ENCODE data around the gene DDX50. TPM values are rescaled to one million over a fixed set of nuclear protein-coding genes. Genes with fewer than 3 reads are reported as not detected.
"Not testable (repeated sequence)": the region's sequence is repeated elsewhere in the genome, so short reads cannot be mapped to it uniquely, and the experiment has no call there.

DDX50 gene
- total RNA-seq, 2 experiments from 2014 or later = 44.6 to 48.6 TPM

DNA sequence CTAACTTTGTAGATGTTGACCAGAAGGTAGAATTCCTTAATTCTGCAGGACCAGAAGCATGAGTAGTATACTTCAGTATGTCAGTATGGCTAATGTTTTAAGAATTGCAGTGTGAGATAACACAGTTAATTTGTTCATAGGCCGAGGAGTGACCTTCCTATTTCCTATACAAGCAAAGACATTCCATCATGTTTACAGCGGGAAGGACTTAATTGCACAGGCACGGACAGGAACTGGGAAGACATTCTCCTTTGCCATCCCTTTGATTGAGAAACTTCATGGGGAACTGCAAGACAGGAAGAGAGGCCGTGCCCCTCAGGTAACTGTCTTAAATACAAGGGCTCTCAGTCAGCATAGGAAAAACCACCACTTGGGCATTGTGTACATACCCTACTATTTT lies 62.0 kb downstream of the DDX50 start:
- Mint-ChIP-seq H3K36me3 (ENCODE audit: low read depth) (peaks cover 73% of the 10 kb centered on the region), H3K27me3 (no peaks in the 10 kb centered on the region), H3K9me3 (no peaks in the 10 kb centered on the region), H3K27ac (no peak overlapping the region), H3K4me1 (peaks cover 38% of the 10 kb centered on the region), H3K4me3 (no peak overlapping the region)
- CTCF ChIA-PET = no interaction called here
- DNase-seq = no peak
- POLR2A ChIA-PET = no interaction called here

DNA sequence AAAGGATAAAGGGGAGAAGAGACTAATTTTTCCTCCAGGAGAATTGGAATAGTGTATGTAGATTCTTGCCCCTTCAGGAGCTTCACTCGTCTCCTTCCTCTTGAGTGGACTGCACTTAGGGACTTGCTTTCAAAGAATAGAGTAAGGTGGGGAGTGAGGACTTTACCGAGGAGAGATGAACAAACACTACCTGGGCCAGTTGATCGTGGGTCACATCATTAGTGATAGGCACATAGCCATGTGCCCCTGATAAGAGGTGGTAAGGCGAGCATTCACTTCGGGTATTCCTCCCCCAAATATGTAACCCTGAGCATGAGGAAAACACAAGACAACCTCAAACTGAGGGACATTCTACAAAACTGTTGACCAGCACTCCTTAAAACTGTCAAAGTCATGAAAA lies 72.9 kb downstream of the DDX50 start:
- Mint-ChIP-seq H3K4me3 (no peak overlapping the region), H3K9me3 (no peaks in the 10 kb centered on the region), H3K27ac (no peak overlapping the region), H3K27me3 (no peaks in the 10 kb centered on the region), H3K4me1 (peaks cover 23% of the 10 kb centered on the region), H3K36me3 (ENCODE audit: low read depth) (peaks cover 65% of the 10 kb centered on the region)
- ChIA-PET CTCF (interaction anchor here (1.0 kb wide), 1 partner anchor 32 kb away, joined by 3 read pairs; no protein-coding TSS in a partner anchor), POLR2A (no interaction called here)
- no peak for DNase-seq

- H3K9me3 Mint-ChIP-seq, H3K27me3 Mint-ChIP-seq, DNase-seq, H3K4me3 Mint-ChIP-seq, POLR2A ChIA-PET: not testable (repeated sequence)
- Mint-ChIP-seq H3K36me3 (ENCODE audit: low read depth) (peaks cover 68% of the 10 kb centered on the region), H3K4me1 (peaks cover 13% of the 10 kb centered on the region), H3K27ac (peak overlapping the region; percentile 46)
- CTCF ChIA-PET = interaction anchor here (1.1 kb wide), 1 partner anchor 89 kb away, joined by 3 read pairs; no protein-coding TSS in a partner anchor
Observed at GRCh38 chr10:68975936-68976473, 74.9 kb downstream of the DDX50 start.

- CTCF ChIA-PET, POLR2A ChIA-PET, H3K27ac Mint-ChIP-seq: not testable (repeated sequence)
Observed at GRCh38 chr10:68979738-68980137, 78.6 kb downstream of the DDX50 start.

DNA sequence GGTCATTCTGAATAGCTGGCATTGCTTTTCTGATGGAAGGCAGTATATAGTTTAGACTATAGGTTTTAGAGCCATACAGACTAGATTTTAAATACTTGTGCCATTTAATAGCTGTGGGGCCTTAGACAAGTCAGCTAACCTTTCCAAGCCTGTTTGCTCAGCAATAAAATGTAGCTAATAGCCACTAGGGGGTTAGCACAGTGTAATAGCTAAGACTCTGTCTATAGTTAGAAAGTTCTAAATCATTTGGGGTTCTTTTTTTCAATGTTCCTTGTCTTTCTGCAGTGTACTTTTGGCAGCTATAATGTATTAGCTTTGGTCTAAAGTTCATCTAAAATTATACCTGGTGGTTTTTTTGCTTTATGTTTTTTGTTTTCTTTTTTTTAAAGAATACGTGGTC lies 80.0 kb downstream of the DDX50 start:
- POLR2A ChIA-PET = interaction anchor here (0.6 kb wide), 1 partner anchor 358 kb away, joined by 3 read pairs; no protein-coding TSS in a partner anchor
- no peak for DNase-seq
- H3K4me1 Mint-ChIP-seq = peaks cover 10% of the 10 kb centered on the region
- no peak overlapping the region for H3K4me3 Mint-ChIP-seq
- H3K36me3 Mint-ChIP-seq (ENCODE audit: low read depth) = peaks cover 59% of the 10 kb centered on the region
- no peaks in the 10 kb centered on the region for H3K9me3 Mint-ChIP-seq
- CTCF ChIA-PET = interaction anchor here (0.7 to 1.9 kb wide), 4 partner anchors 12 to 175 kb away, joined by 3 to 12 read pairs (median 4); partner anchors contain the start of gene DDX21
- H3K27ac Mint-ChIP-seq = no peak overlapping the region
- H3K27me3 Mint-ChIP-seq = no peaks in the 10 kb centered on the region

More at GRCh38 chr10:68979738-68980137, 78.6 kb downstream of the DDX50 start:
- not testable (repeated sequence) for H3K4me3 Mint-ChIP-seq, H3K27me3 Mint-ChIP-seq, DNase-seq, H3K9me3 Mint-ChIP-seq
- Mint-ChIP-seq H3K4me1 (peaks cover 10% of the 10 kb centered on the region), H3K36me3 (ENCODE audit: low read depth) (peaks cover 62% of the 10 kb centered on the region)

- CTCF ChIA-PET = interaction anchor here (0.5 to 1.9 kb wide), 2 partner anchors 13 to 542 kb away, joined by 3 to 12 read pairs; no protein-coding TSS in a partner anchor
- POLR2A ChIA-PET = no interaction called here
- Mint-ChIP-seq H3K27me3 (no peaks in the 10 kb centered on the region), H3K4me1 (peaks cover 14% of the 10 kb centered on the region), H3K27ac (no peak overlapping the region), H3K36me3 (ENCODE audit: low read depth) (peaks cover 52% of the 10 kb centered on the region), H3K9me3 (no peaks in the 10 kb centered on the region), H3K4me3 (no peak overlapping the region)
- no peak for DNase-seq
Observed at GRCh38 chr10:68982389-68982788, 81.3 kb downstream of the DDX50 start.

- ChIA-PET CTCF (interaction anchor here (1.0 to 1.7 kb wide), 10 partner anchors 14 to 233 kb away, joined by 3 to 5 read pairs (median 4); partner anchors contain the start of gene HKDC1), POLR2A (interaction anchor here (0.6 kb wide), 1 partner anchor 18 kb away, joined by 3 read pairs; no protein-coding TSS in a partner anchor)
- no peak for DNase-seq
- H3K4me3 Mint-ChIP-seq = peak overlapping the region; percentile 96
- peaks cover 31% of the 10 kb centered on the region for H3K36me3 Mint-ChIP-seq (ENCODE audit: low read depth)
- H3K27ac Mint-ChIP-seq = no peak overlapping the region
- no peaks in the 10 kb centered on the region for H3K27me3 Mint-ChIP-seq
- H3K9me3 Mint-ChIP-seq = no peaks in the 10 kb centered on the region
- H3K4me1 Mint-ChIP-seq = peaks cover 42% of the 10 kb centered on the region
Observed at GRCh38 chr10:68987611-68988010, 86.5 kb downstream of the DDX50 start.

DNA sequence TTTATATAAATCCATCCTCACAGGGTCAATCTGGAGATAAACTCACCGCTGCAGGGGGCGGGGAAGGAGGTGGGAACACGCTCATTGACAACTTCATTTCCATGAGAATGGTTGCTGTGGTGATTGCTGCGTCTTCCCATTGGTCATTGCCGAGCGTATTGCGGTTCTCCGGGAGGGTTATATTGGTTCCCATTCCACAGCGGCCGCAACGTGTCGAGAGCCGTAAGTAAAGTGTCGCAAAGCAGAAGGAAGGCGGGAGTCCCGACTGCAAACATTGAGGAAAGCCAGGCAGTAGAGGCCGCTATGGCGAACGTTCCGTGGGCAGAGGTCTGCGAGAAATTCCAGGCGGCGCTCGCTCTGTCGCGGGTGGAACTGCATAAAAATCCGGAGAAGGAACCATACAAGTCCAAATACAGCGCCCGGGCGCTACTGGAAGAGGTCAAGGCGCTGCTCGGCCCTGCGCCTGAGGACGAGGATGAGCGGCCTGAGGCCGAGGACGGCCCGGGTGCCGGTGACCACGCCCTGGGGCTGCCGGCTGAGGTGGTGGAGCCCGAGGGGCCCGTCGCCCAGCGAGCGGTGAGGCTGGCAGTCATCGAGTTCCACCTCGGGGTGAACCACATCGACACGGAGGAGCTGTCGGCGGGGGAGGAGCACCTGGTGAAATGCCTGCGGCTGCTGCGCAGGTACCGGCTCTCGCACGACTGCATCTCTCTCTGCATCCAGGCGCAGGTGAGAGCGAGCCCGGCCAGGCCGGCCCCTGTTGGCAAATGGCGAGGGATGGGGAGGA lies 87.6 kb downstream of the DDX50 start, which contains the start of gene KIFBP:
Gene KIFBP (plus strand): TSS at position 274 of the 787 bp plus-strand sequence. CDS start 30 bp downstream, at position 304.
- no peaks in the 10 kb centered on the region for H3K9me3 Mint-ChIP-seq
- H3K27me3 Mint-ChIP-seq = no peaks in the 10 kb centered on the region
- peaks cover 24% of the 10 kb centered on the region for H3K36me3 Mint-ChIP-seq (ENCODE audit: low read depth)
- POLR2A ChIA-PET = no interaction called here
- H3K4me3 Mint-ChIP-seq = peak within 1 kb of the TSS; percentile 96
- H3K4me1 Mint-ChIP-seq = peaks cover 48% of the 10 kb centered on the region
- peak within 1 kb of the TSS; percentile 96 for H3K27ac Mint-ChIP-seq
- DNase-seq = peak; percentile 91
- CTCF ChIA-PET = interaction anchor here (1.2 to 1.8 kb wide), 7 partner anchors 16 to 232 kb away, joined by 3 to 10 read pairs (median 4); partner anchors contain the start of genes HKDC1 and SRGN

- H3K4me3 Mint-ChIP-seq = peak overlapping the region; percentile 96
- H3K36me3 Mint-ChIP-seq (ENCODE audit: low read depth) = peaks cover 17% of the 10 kb centered on the region
- ChIA-PET CTCF (interaction anchor here (0.7 to 1.8 kb wide), 3 partner anchors 98 to 231 kb away, joined by 3 to 10 read pairs (median 3); partner anchors contain the start of gene SRGN), POLR2A (no interaction called here)
- peaks cover 48% of the 10 kb centered on the region for H3K4me1 Mint-ChIP-seq
- H3K27ac Mint-ChIP-seq = peak overlapping the region; percentile 96
- DNase-seq = no peak
- H3K27me3 Mint-ChIP-seq = no peaks in the 10 kb centered on the region
- H3K9me3 Mint-ChIP-seq = no peaks in the 10 kb centered on the region
Observed at GRCh38 chr10:68989317-68989990, 88.3 kb downstream of the DDX50 start.

- no peak for DNase-seq
- Mint-ChIP-seq H3K27ac (peak overlapping the region; percentile 1), H3K4me3 (no peak overlapping the region), H3K9me3 (no peaks in the 10 kb centered on the region), H3K27me3 (no peaks in the 10 kb centered on the region), H3K4me1 (peaks cover 54% of the 10 kb centered on the region), H3K36me3 (ENCODE audit: low read depth) (peaks cover 16% of the 10 kb centered on the region)
- POLR2A ChIA-PET = no interaction called here
- CTCF ChIA-PET = interaction anchor here (1.4 to 2.8 kb wide), 2 partner anchors 12 to 37 kb away, joined by 3 to 9 read pairs; partner anchors contain the start of gene DDX21
Observed at GRCh38 chr10:68992636-68993440, 91.7 kb downstream of the DDX50 start.

All from activated CD4-positive, alpha-beta T cell treated with anti-CD3 and anti-CD28 coated beads, Interleukin-2, amount 10 ng/mL, durations not matched to agents 7 days and 5 days (primary cell).